GM21423 (cell line): ENCODE results near the gene BDNF.

ENCODE experiments used
- ATAC-seq: cut with Tn5 transposase; IDR thresholded peaks from one replicate; pipeline ENCODE4 v1.9.1; 2021; ENCODE audit warnings: mild to moderate bottlenecking, moderate library complexity; ENCODE audit not compliant: unreplicated experiment

The BDNF gene

GRCh38 chr11:27707676-27708075 lies 7.4 kb upstream of the BDNF start:
- ATAC-seq = no peak

GRCh38 chr11:27705873-27706820 lies 5.9 kb upstream of the BDNF start:
- ATAC-seq = peak; percentile 62

GRCh38 chr11:27703481-27703880 lies 3.2 kb upstream of the BDNF start:
- no peak for ATAC-seq

DNA sequence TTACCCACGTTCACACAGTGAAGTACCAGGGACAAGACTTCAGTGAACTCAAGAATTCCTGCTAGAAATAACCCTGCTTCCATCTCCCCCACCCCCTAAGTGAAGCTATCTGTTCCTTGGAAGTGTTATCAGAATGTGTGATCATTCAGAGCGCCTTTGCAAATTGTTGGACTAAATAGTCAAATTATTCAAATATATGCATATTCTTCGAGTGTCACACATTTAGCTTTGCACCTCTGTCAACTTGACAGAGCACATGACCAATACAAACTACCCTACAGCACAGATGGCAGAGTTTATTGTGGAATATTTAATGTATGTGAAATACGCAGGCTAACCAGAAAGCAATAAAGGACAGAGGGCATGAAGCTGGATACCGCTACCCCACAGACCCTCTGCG lies 2.6 kb upstream of the BDNF start:
- ATAC-seq = no peak

DNA sequence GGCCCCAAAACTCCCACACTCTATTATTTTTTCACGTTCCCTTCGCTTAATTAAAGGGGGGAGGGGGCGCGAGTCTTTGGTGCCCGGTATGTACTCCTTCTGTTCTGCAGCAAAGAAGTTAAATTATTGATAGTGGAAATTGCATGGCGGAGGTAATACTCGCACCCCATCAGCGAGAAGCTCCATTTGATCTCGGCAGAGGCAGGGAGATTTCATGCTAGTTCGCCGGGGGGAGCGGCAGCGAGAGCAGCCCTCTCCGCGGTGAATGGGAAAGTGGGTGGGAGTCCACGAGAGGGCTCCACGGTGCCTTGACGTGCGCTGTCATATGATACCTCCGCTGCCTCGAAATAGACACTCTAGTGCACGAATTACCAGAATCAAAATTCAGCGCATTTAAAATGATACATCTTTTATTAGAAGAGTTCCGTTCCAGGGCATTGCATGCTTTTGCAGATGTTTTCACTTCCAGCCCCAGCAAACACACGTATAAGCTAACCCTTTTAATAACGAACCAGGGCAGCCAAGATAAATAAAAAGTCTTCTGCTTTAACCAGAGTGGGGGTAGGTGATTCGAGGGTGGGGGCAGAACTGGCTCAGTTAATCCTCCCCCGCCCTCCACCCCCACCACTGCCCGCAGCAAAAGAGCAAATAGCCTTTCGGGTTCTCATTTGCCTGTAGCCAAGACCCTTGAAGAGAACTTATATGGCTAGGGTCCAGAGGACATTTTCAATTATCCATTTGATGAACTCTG lies 1.3 kb upstream of the BDNF start:
- peak; percentile 36 for ATAC-seq

DNA sequence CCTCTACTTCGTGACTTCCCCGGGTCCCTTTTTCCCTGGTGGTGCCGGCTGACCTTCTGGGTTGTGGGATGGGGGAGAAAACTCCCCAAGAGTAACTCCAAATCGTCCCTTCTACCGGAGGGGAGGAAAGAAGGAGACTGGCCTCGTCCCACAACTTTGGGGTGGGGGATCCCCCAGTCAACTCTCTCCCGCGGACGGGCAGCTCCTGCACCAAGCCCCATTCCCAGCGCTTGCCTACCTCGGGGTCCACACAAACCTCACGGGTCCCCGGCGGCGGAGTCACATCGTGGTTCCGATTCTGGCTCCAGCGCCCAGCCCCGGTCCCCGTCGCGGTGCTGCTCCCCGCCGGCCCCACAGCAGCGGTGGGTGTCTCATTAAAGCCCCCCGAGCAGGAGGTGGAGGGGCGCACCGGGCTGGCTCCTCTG lies 317 bp downstream of the BDNF start:
- no peak for ATAC-seq

- ATAC-seq = no peak
These were observed 871 bp downstream of the BDNF start for GRCh38 chr11:27699242-27699925.

GRCh38 chr11:27698872-27699241 lies 1.4 kb downstream of the BDNF start:
- ATAC-seq = peak; percentile 66

DNA sequence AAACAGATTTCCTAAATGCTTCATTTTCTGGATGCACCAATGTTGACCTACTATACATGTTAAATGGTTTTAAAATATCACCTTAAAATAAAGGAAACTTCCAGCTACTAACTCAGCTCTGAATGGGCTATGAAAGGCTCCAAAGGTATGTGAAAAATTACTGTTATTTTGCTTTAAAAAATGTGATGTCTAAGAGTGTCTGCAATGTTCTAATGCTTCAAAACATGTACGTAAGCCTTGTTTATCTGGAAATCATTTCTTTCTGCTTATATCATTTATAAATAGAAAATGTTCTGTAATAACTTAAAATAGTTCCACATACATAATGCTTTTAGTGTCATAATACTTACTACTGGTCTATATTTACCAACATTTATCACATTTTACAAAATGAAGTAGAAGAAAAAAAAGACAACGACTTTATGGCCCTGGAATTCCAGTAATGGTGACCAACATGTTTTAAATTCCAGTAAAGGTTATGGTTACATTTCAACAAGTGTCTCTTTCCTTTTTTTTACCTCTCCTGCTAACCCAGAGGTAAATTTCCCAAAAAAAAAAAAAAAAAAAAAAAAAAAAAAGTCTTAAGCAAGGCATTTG lies 2.5 kb downstream of the BDNF start:
- ATAC-seq = no peak

GRCh38 chr11:27696961-27697360 lies 3.3 kb downstream of the BDNF start:
- no peak for ATAC-seq

DNA sequence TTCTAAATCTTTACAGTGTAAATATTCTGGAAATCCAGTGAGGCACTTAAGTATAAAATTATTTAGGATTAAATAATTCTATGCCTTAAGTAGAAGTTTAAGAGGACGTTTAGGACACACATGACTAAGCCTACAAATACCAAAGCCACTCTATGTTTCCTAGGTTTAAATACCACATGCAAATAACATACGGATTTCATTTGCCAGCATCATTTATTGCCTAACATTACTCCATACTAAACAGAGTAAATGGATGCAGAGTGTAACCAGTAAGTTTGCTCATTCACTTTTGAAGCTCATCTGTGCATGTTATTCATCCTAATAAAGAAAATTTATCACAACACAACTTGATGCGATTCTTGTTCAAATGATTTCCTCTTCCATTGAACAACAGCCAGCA lies 4.1 kb downstream of the BDNF start:
- ATAC-seq = no peak

- no peak for ATAC-seq
These were observed 5.3 kb downstream of the BDNF start for GRCh38 chr11:27694992-27695391.

DNA sequence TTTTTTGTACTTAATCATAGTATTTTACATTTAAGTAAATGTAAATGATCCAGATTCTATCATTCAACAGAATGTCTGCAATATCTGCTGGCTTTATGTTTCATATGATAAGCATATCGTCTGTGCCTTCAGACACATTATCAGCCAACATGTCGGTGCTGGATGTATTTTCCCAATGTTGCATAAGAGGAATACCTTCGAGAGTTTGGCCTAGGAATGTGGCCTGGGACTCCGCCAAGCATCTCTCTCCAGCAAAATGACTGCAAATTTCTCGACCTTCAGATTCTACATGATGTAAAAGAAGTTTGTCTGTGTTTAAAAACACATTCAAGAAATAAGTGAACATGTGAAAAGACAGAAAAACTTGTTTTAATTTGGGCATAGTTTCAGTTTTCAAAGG lies 6.9 kb downstream of the BDNF start:
- no peak for ATAC-seq

DNA sequence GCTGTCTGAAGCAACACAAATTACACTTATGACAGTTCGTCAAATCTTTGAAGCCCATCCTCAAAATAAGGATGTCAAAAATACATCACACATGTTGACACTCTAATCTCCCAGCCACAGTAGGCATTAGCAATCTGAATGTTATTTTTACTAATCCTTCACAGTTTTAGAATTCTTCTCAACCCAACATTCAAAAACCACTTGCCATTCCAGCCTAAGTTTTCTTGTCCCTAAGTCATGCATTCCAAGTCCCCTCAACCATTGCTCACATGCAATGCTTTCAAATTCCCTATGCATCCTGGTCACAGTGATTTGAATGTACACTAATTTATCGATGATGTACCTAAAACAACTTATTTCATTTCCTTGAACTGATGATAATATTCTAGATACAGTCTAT lies 7.5 kb downstream of the BDNF start:
- no peak for ATAC-seq

- ATAC-seq = no peak
These were observed 12.2 kb downstream of the BDNF start for GRCh38 chr11:27688076-27688475.

- no peak for ATAC-seq
These were observed 18.6 kb downstream of the BDNF start for GRCh38 chr11:27681664-27682063.

GRCh38 chr11:27679136-27680015 lies 20.9 kb downstream of the BDNF start:
- ATAC-seq = no peak

- no peak for ATAC-seq
These were observed 22.0 kb downstream of the BDNF start for GRCh38 chr11:27678242-27678641.

- no peak for ATAC-seq
These were observed 23.1 kb downstream of the BDNF start for GRCh38 chr11:27677108-27677507.

DNA sequence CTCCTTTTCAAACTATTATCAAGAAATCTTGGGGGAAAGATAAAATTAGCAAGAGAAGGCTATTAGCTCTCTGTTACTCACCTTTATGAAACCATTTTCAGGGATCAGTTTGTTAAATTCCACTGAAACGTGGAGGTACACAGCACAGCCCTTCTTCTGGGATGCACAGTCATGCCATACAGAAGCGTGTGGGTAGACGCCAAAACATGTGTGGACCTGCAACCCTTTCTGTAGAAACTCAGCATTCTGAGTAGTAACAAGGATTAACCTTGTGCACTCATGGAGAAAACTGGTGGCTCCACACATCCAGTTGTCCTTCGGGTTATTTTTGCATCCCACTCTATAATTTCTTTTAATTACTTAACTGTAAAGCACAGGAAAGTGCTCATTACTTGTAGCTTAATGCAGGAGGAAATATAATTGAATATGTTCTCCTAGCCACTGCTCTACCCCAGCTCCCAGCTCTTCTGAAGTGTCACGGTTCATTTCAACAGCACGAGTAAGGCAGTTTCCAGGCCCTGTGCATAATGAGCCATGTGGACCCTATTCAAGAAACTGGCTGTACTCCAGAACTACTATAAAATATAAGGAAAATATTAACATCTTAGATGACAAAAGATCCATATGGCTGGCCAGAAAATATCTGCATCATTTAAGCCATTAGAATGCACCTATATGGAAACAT lies 26.1 kb downstream of the BDNF start:
- ATAC-seq = no peak
